Left kidney (tissue), 2 donors: ENCODE results near the gene PLCH1. TPM values are rescaled to one million over a fixed set of nuclear protein-coding genes. Genes with fewer than 3 reads are reported as not detected.
"Not testable (repeated sequence)": the region's sequence is repeated elsewhere in the genome, so short reads cannot be mapped to it uniquely, and the experiment has no call there.

Source experiments
- DNase-seq: peaks from one replicate; pipeline ENCODE4 v3.0.0-alpha.2; 2013
- polyA plus RNA-seq: library from polyadenylated mRNA; unstranded; fragments of 120-200 nt; gene quantifications from one replicate; pipeline ENCODE4 v1.2.1, GENCODE V29; 2013; ENCODE audit not compliant: insufficient read length

PLCH1 gene
- polyA plus RNA-seq, 1 donor = 13.6 TPM

- no peak for DNase-seq
Measured at GRCh38 chr3:155420406-155420805, 324.5 kb downstream of the PLCH1 start.

DNA sequence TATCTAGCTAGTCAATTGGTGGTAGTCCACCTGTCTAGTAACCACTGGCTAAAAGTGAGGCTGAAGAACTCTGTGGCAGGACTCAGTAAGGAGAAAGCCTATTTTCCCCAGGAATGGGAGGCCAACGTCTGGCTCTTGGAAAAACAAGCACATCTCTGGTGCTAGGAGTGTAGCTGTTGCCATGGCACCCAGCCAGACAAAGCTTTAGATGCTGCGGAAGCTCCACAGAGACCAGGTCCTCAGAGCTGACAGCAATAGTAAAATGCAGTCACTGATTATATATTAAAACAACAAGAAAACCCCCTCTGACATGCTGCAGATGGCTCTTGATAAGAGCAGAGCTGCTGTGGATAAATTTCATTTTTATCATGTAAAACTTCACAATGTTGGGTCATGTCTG lies 326.5 kb downstream of the PLCH1 start:
- peak; percentile 61 for DNase-seq

- no peak for DNase-seq
Measured at GRCh38 chr3:155417119-155417517, 327.8 kb downstream of the PLCH1 start.

DNA sequence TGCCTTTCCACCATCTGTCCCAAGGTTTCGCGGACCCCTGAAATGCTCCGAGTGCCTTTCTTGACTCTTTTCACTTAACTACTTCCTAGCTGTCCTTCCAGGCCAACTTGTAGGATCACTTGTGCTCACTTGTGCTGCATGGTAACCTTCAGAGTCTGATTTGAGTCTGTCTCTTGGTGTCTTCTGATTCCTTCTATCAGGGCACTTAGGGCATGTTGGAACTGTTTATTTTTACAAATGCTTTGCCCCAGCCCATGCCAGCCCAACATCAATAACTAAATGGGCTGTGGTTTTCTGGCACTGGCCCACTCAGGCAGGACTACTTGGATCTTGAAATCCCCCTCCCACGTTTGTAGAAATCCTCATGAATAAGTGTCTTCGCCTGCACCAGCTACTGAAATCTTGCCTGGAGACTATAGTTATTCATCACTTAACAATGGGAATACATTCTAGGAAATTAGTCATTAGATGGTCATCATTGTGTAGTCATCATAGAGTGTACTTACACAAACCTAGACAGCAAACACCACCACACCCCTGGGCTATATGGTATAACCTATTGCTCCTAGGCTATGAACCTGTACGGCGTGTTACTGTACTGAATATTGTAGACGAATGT lies 328.3 kb downstream of the PLCH1 start:
- DNase-seq = no peak

DNA sequence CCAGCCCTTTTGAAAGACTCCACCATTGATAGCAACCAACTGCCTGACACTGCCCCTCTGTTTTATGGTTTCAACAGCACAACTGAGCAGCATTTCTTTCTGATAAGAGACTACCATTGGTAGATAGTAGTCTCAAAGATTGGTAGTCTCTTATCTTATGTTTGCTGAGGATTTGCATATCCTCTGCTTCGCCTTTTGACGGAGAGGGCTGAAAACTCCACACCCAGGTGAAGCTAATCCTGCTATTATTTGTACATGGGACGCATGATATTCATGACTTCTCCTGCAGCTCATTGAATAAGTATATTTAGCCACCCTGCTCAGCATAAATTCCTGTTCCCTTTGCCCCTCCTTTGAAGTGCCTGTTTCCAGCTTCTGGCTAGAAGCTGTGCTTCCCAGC lies 332.0 kb downstream of the PLCH1 start:
- no peak for DNase-seq

DNA sequence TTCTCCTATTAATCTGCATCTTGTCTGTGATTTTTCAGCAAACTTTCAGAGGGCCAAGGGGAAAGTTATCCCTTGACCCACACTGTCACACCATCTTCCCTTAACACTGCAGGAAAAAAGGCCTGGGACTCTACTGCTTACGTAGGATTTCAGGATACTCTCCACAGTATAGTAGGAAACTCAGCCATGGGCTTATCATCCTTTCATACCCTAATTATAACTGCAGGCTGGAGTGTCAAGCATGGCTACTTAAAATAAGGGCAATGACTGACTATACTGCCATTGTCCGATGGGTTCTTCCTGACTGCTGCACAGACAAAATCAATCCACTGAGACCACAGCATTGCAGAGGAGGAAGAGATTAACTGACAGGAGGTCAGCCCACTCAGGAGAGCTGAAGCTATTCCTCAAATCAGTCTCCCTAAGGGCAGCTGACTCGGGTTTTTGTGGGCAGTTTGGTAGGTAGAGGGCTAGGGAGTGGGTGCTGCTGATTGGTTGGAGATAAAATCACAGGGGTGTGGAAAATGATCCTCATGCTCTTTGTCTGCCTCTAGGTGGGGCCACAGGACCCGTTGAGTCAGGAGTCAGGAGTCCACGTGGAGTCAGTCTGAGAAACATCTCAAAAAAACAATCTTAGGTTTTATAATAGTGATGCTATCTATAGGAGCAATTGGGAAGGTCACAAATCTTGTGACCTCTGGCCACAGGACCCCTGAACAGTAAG lies 333.2 kb downstream of the PLCH1 start:
- no peak for DNase-seq

DNA sequence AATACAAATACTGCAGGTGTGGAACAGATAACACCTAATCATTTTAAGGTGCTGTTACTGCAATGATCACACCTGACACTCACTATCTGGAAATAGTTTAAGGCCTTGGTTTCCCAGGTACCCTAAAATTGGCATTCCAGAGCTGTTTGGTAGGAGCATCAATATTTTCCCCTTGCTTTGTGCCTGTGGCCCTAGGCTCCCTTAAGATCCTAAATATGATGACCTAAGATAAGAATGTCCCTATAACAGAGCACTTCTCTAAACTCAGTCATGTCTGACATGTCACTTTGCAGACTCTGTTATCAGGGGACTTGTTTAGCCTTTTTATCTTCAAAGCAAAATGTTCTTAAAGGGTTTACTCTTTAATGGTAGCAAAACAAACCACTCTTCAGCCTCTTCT lies 335.5 kb downstream of the PLCH1 start:
- DNase-seq = no peak

GRCh38 chr3:155407971-155408370 lies 336.9 kb downstream of the PLCH1 start:
- DNase-seq = no peak

DNA sequence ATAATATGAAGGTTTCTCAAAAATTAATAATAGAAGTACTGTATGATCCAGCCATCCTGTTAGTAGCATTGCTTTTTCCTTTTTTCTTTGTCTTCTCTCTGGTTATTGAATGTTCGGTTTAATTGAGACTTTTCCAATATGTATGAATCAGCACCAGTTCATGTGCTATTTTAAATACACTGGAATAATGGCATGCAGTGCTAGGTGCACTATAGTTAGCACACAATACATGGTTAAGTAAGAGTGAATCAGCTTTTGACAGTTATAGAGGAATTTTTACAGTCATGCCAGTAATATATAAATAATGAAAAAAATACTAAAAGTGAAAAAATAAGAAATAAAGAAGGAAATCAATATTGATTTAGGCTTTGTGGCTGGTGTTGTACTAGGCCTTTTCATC lies 337.5 kb downstream of the PLCH1 start:
- DNase-seq = no peak

DNA sequence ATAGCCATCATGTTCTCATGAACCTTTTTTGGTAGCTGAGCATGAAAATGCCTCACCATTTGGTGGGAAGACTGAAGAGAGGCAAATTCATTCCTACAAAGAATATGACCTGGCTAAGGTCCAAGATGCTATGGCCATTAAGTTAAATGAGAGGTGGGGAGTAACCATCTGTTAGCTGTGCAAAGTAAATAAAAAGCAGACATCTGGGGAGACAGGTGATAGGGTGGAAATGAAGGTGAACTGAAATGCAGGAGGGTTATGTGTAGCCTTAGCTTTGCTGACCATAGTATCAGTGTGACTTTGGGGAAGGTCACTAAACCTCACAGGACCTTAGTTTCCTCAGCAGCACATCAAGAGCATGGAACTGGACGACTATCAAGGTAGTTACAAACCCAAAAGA lies 340.4 kb downstream of the PLCH1 start:
- no peak for DNase-seq

- no peak for DNase-seq
Measured at GRCh38 chr3:155402656-155403055, 342.2 kb downstream of the PLCH1 start.

DNA sequence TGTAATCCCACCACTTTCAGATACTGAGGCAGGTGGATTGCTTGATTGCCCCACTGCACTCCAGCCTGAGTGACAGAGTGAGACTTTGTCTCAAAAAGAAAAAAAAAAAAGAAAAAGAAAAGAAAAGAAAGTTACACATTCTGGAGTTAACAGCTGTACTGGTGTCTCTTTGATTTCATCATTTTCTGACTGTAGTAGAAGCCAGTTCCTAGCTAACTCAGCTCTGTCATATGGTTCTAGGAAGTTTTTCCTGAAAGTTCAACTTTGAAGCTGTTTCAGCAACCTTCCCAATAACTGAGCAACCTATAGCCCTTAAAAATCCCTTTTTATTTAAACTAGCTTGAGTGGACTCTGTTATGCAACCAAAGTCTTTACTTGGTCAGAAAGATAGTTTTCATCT lies 346.8 kb downstream of the PLCH1 start:
- DNase-seq = no peak

GRCh38 chr3:155394896-155395295 lies 350.0 kb downstream of the PLCH1 start:
- not testable (repeated sequence) for DNase-seq

GRCh38 chr3:155394240-155394639 lies 350.6 kb downstream of the PLCH1 start:
- DNase-seq = no peak

DNA sequence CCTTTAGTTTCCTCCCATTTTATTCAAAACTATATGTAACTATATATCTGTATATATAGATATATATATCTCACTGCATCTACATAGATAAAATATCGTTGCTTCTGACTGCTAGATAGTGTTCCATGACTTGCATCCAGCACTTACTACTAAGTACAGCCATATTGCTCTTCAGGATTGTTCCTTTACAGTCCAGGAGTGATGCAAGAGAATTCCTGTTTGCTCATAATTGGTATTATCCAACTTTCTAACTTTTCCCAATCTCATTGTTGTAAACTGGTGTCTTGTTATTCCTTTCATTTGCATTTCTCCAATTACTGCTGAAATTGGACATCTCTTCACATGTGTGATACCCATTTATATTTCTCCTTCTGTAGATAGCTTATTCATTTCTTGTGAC lies 351.6 kb downstream of the PLCH1 start:
- no peak for DNase-seq

- no peak for DNase-seq
Measured at GRCh38 chr3:155392138-155392537, 352.7 kb downstream of the PLCH1 start.

DNA sequence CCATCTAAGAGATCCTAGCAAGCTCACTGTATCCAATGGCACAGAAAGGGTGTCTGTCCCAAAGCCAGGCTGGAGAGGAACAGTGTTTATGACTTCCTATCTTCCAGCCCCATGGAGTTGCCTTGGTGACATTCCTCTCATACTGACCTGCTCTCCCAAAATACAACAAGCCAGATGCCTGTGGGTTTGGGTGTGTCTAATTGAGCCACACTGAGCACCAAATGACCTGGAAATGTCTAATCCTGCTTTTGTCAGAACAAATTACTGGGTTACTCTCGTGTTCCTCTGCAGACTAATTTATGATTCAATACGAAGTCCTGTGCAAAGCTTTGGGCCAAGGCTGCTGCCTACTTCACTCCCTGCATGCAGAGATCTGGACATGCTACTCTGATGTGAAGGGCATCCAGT lies 353.3 kb downstream of the PLCH1 start:
- no peak for DNase-seq

DNA sequence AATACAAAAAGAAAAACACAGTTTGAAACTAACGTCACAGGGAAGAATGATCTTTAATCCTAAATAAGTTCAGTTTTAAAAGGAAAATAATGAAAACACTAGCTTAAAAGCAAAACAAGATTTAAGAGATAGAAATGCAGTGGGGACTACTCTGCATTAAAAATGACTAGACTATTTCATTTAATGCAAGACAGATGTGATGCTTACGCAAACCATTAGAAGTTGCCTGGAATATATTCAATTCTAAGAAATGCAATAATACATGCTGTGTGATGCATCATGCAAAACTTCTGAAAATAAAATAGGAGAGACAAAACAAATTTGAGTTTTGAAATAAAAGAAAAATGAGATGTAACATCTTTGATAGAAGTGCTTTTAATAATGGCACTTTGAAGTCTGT lies 353.8 kb downstream of the PLCH1 start:
- no peak for DNase-seq

DNA sequence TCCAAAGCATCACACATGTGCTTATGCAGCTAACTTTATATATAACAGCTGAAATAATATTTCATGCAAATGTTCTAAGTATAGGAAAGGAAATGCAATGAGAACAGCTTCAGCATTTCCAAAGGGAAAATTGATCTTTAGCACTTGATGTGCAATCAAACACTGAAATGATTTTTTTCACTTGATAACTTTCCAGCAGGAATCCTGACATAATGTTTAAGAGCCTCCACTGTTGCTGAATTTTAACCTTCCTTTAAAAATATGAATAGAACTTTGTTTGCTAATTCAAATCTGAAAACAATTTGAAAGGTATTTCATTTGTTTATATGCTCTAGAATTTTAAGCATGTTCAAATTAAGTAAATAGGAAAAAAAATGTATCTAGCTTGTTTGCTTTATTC lies 354.5 kb downstream of the PLCH1 start:
- DNase-seq = no peak

DNA sequence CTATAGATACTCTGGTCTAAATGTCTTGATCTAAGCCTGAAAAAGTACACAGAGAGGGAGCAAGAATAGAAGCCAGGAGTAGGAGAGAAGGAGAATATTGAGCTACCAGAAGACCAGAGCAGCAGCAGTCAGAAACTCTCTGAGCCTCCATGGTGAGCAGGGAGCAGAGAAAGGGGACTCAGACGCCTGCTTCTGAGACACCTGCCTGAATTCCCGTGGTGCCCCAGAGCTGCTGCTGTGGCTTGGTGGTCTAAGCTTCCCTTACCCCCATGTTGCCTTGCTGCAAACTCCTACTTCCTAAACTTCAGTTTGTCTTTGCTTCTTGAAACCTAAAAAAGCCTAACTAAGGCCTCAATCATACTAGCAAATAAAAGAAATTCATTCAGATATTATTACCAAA lies 356.5 kb downstream of the PLCH1 start:
- DNase-seq = no peak

GRCh38 chr3:155387571-155387970 lies 357.3 kb downstream of the PLCH1 start:
- DNase-seq = no peak

GRCh38 chr3:155386919-155387318 lies 358.0 kb downstream of the PLCH1 start:
- DNase-seq = no peak

GRCh38 chr3:155385896-155386625 lies 358.8 kb downstream of the PLCH1 start:
- no peak for DNase-seq
